ENCODE data around the gene OR52B4. TPM values are rescaled to one million over a fixed set of nuclear protein-coding genes. Genes with fewer than 3 reads are reported as not detected.
"Not testable (repeated sequence)": the region's sequence is repeated elsewhere in the genome, so short reads cannot be mapped to it uniquely, and the experiment has no call there.

Gene OR52B4
- total RNA-seq, 1 experiment from 2014 or later: not detected

DNA sequence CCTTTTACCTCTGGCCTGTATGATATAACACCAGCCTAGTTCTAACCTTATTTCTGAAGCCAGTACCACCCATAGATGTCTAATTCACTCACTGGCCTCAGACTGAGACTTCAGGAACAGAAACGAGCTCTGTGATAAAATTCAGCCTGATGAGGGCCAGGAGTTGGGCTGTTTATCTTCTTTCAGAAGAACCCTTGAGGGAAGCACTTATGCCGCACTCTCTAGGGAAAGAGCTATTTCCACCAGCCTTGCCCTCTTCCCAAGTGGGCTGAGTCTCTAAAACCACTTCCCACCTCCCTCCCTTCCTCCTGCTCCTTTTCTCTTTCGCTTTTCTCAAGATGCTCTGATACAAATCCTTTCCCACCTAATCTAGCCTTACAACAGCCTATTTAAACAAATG is 2.0 kb upstream of the OR52B4 start:
- POLR2A ChIA-PET: no interaction called here
- no peaks in the 10 kb centered on the region for H3K4me1 ChIP-seq
- no peak overlapping the region for H3K4me3 Mint-ChIP-seq (ENCODE audit: unreplicated experiment)

DNA sequence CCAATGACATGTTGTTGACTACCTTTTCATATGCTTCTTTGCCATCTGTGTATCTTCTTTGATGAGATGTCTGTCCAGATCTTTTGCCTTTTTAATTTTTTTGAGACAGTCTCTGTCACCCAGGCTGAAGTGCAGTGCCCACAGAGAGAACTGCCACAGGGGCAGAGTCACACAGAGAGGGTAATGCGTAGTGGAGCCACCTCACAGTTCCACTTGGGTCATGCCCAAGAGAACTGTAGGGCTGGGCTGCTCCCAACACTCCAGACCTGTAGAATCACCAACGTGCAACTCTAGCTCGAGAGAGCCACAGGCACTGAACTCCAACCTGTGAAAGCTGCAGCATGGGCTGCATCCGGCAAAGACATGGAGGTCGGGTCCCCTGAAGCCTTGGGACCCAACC is 20.0 kb downstream of the OR52B4 start:
- H3K4me3 Mint-ChIP-seq (ENCODE audit: unreplicated experiment); BruUV-seq (replicated peaks); H3K36me3 ChIP-seq (ENCODE audit: control insufficient read depth, insufficient read depth, low read length); H3K27me3 Mint-ChIP-seq (ENCODE audit: insufficient read depth, unreplicated experiment); H3K9me3 Mint-ChIP-seq (ENCODE audit: unreplicated experiment); CTCF ChIA-PET; H3K36me3 Mint-ChIP-seq (ENCODE audit: insufficient read depth, unreplicated experiment); H3K27ac Mint-ChIP-seq (ENCODE audit: unreplicated experiment); H3K27me3 ChIP-seq (replicated peaks; ENCODE audit: control insufficient read depth, insufficient read depth, low read length); H3K4me3 ChIP-seq (ENCODE audit: low read depth, low read length); intact Hi-C loops (cut with micrococcal nuclease; ENCODE audit: unreplicated experiment); H3K4me1 Mint-ChIP-seq (ENCODE audit: low read depth, unreplicated experiment); H3K9me3 ChIP-seq; POLR2A ChIA-PET; DNase-seq; H3K4me1 ChIP-seq: not testable (repeated sequence)

More for the DNA sequence above, 2.0 kb upstream of the OR52B4 start:
- TF ChIP-seq, protein P1, sequence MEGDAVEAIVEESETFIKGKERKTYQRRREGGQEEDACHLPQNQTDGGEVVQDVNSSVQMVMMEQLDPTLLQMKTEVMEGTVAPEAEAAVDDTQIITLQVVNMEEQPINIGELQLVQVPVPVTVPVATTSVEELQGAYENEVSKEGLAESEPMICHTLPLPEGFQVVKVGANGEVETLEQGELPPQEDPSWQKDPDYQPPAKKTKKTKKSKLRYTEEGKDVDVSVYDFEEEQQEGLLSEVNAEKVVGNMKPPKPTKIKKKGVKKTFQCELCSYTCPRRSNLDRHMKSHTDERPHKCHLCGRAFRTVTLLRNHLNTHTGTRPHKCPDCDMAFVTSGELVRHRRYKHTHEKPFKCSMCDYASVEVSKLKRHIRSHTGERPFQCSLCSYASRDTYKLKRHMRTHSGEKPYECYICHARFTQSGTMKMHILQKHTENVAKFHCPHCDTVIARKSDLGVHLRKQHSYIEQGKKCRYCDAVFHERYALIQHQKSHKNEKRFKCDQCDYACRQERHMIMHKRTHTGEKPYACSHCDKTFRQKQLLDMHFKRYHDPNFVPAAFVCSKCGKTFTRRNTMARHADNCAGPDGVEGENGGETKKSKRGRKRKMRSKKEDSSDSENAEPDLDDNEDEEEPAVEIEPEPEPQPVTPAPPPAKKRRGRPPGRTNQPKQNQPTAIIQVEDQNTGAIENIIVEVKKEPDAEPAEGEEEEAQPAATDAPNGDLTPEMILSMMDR (IDR thresholded peaks at IDR 0.05; ENCODE audit: insufficient read depth in 1 of 2, low read depth in 1 of 2, low read length in 1 of 2, severe bottlenecking in 1 of 2, unreplicated experiment in 1 of 2): no peak
- peaks cover 6% of the 10 kb centered on the region for H3K27me3 Mint-ChIP-seq (ENCODE audit: insufficient read depth, unreplicated experiment)
- no peaks in the 10 kb centered on the region for H3K36me3 Mint-ChIP-seq (ENCODE audit: insufficient read depth, unreplicated experiment)
- CTCF ChIA-PET: no interaction called here
- Histone ChIP-seq H3K4me3 (ENCODE audit: low read depth, low read length) (no peak overlapping the region), H3K27me3 (replicated peaks; ENCODE audit: control insufficient read depth, insufficient read depth, low read length) (no peaks in the 10 kb centered on the region), H3K9me3 (no peaks in the 10 kb centered on the region), H3K36me3 (ENCODE audit: control insufficient read depth, insufficient read depth, low read length) (no peaks in the 10 kb centered on the region)
- no peak overlapping the region for H3K27ac Mint-ChIP-seq (ENCODE audit: unreplicated experiment)
- no peak for DNase-seq
- H3K4me1 Mint-ChIP-seq (ENCODE audit: low read depth, unreplicated experiment): no peaks in the 10 kb centered on the region
- intact Hi-C loops (cut with micrococcal nuclease; ENCODE audit: unreplicated experiment): no loop called here
- H3K9me3 Mint-ChIP-seq (ENCODE audit: unreplicated experiment): no peaks in the 10 kb centered on the region
- BruUV-seq (replicated peaks): no TSS peak

DNA sequence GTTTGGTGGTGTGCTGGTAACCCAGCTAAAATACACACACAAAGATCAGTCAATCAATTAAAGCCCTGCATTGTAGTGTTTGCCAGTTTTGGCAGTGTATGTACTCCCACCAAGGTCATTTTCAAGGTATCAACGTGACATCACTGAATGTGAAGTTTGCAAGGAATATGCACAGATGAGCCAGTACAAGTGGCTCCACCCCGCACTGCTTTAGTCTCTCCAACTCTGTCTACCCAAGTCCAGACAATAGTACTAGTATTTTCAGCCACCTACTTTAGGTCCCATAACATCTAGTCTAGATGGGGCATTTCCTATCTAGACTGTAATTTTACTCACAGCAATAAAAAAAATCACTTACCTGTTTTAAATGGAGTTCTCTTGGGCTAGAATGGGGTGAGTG is 22.8 kb downstream of the OR52B4 start:
- H3K4me1 Mint-ChIP-seq (ENCODE audit: low read depth, unreplicated experiment); DNase-seq; H3K9me3 Mint-ChIP-seq (ENCODE audit: unreplicated experiment); H3K36me3 ChIP-seq (ENCODE audit: control insufficient read depth, insufficient read depth, low read length); H3K9me3 ChIP-seq; H3K4me1 ChIP-seq; H3K4me3 Mint-ChIP-seq (ENCODE audit: unreplicated experiment); BruUV-seq (replicated peaks); H3K36me3 Mint-ChIP-seq (ENCODE audit: insufficient read depth, unreplicated experiment); H3K4me3 ChIP-seq (ENCODE audit: low read depth, low read length); CTCF ChIA-PET; POLR2A ChIA-PET; H3K27me3 ChIP-seq (replicated peaks; ENCODE audit: control insufficient read depth, insufficient read depth, low read length); H3K27me3 Mint-ChIP-seq (ENCODE audit: insufficient read depth, unreplicated experiment); intact Hi-C loops (cut with micrococcal nuclease; ENCODE audit: unreplicated experiment); H3K27ac Mint-ChIP-seq (ENCODE audit: unreplicated experiment): not testable (repeated sequence)

DNA sequence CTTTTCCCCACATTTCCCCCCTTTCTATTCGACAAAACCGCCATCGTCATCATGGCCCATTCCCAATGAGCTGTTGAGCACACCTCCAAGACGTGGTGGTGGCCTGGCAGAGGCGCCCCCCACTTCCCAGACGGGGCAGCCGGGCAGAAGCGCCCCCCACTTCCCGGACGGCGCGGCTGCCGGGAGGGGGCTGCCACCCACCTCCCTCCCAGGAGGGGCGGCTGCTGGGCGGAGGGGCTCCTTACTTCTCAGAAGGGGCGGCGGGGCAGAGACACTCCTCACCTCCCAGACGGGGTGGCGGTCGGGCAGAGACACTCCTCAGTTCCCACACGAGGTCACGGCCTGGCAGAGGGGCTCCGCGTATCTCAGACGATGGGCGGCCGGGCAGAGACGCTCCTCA is 33.8 kb downstream of the OR52B4 start:
- H3K27me3 ChIP-seq (replicated peaks; ENCODE audit: control insufficient read depth, insufficient read depth, low read length); H3K4me1 ChIP-seq; intact Hi-C loops (cut with micrococcal nuclease; ENCODE audit: unreplicated experiment); H3K27ac Mint-ChIP-seq (ENCODE audit: unreplicated experiment); CTCF ChIA-PET; DNase-seq; H3K4me1 Mint-ChIP-seq (ENCODE audit: low read depth, unreplicated experiment); BruUV-seq (replicated peaks); H3K9me3 ChIP-seq; H3K4me3 ChIP-seq (ENCODE audit: low read depth, low read length); H3K9me3 Mint-ChIP-seq (ENCODE audit: unreplicated experiment); H3K4me3 Mint-ChIP-seq (ENCODE audit: unreplicated experiment); POLR2A ChIA-PET; H3K36me3 Mint-ChIP-seq (ENCODE audit: insufficient read depth, unreplicated experiment); H3K36me3 ChIP-seq (ENCODE audit: control insufficient read depth, insufficient read depth, low read length); H3K27me3 Mint-ChIP-seq (ENCODE audit: insufficient read depth, unreplicated experiment): not testable (repeated sequence)

Other genes with a start within 250 kb of the OR52B4 start
- 5.4 and 6.1 TPM in 2 replicates for gene TRIM21, start 25.3 kb upstream of the OR52B4 start, total RNA-seq (2022)
- gene OR52K2, start 80.9 kb upstream of the OR52B4 start, total RNA-seq (2022): not detected in 2 replicates
- gene OR52K1, start 114.3 kb upstream of the OR52B4 start, total RNA-seq (2022): not detected in 2 replicates
- not detected in 2 replicates for gene OR52M1, start 176.8 kb upstream of the OR52B4 start, total RNA-seq (2022)
- not detected in 2 replicates for gene OR52I2, start 213.4 kb upstream of the OR52B4 start, total RNA-seq (2022)
- gene OR52I1, start 225.7 kb upstream of the OR52B4 start, total RNA-seq (2022): not detected in 2 replicates
- gene TRIM68, start 239.8 kb upstream of the OR52B4 start, total RNA-seq (2022): 4.9 and 6.9 TPM in 2 replicates

All from Caco-2 (cell line).